ENCODE data around the gene CACNA1H.

DNA sequence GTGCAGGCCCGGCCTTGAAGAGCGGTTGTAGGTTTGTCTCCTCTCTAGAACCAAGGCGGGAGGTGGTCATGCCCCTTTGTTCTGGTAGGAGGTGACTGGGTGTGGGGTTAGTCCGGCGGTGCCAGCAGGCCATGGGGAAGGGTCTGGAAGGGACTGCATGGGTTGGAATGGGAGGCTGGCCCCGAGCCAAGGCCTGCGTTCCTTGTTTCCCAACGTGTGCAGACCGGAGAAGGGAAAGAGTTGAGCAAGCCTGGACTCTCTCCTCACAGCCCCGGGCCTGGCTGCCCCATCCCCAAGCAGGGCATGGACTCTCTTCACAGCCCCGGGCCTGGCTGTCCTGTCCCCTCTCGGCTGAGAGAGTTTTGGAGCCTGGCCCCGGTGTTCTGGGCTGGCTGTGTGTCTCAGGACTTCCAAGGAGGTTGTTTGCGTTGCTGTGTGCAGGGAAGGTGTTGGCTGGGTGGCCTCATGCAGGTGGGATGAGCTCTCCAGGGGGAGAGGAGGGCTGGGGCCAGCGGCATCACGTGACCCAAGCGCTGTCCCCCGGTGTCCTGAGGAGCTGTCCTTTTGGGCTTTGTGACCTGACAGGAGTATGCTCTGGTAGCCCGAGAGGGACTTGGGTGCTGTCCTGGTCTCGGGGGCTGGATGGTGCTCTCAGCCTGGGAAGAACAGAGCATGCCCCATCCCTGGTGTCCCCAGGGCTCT lies 2.6 kb downstream of the CACNA1H start:
- TF ChIP-seq, protein P1, sequence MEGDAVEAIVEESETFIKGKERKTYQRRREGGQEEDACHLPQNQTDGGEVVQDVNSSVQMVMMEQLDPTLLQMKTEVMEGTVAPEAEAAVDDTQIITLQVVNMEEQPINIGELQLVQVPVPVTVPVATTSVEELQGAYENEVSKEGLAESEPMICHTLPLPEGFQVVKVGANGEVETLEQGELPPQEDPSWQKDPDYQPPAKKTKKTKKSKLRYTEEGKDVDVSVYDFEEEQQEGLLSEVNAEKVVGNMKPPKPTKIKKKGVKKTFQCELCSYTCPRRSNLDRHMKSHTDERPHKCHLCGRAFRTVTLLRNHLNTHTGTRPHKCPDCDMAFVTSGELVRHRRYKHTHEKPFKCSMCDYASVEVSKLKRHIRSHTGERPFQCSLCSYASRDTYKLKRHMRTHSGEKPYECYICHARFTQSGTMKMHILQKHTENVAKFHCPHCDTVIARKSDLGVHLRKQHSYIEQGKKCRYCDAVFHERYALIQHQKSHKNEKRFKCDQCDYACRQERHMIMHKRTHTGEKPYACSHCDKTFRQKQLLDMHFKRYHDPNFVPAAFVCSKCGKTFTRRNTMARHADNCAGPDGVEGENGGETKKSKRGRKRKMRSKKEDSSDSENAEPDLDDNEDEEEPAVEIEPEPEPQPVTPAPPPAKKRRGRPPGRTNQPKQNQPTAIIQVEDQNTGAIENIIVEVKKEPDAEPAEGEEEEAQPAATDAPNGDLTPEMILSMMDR (IDR thresholded peaks at IDR 0.05; ENCODE audit: low read depth, low read length): no peak
- TF ChIP-seq EZH2phosphoT487 (IDR thresholded peaks at IDR 0.05; ENCODE audit: low read depth): no peak

Data from OCI-LY3 (cell line).